ENCODE results near the gene RPS3A.
"Not testable (repeated sequence)": the region's sequence is repeated elsewhere in the genome, so short reads cannot be mapped to it uniquely, and the experiment has no call there.

Gene RPS3A

GRCh38 chr4:151114986-151115385, 15.6 kb downstream of the RPS3A start:
- no peak for DNase-seq (ENCODE audit: low read depth in 2 of 2)

DNA sequence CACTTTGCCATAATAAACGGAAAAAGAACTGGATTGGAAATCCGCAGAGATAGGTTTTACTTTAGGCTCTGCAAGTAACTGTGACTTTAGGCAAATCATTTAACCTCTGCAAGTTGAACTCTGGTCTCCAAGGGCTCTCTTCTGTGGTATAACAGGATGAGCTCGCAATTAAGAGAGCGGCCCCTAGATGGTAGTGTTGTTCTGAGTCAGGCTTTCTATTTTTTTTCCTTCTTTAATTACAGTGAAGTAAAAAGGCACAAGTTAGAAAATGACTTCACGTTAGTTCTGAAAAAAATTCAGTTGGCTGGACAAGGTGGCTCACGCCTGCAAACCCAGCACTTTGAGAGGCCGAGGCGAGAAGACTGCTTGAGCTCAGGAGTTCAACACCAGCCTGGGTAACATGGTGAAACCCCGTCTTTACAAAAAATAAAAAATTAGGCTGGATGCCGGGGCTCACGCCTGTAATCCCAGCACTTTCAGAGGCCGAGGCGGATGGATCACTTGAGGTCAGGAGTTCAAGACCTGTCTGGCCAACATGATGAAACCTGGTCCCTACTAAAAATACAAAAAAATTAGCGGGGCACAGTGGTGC, 18.0 kb downstream of the RPS3A start:
- DNase-seq (ENCODE audit: low read depth in 2 of 2) = no peak

- no peak for DNase-seq (ENCODE audit: low read depth in 2 of 2)
These were observed 30.4 kb downstream of the RPS3A start for GRCh38 chr4:151129796-151130195.

- no peak for DNase-seq (ENCODE audit: low read depth in 2 of 2)
These were observed 33.9 kb downstream of the RPS3A start for GRCh38 chr4:151133311-151133710.

GRCh38 chr4:151136048-151136447, 36.6 kb downstream of the RPS3A start:
- DNase-seq (ENCODE audit: low read depth in 2 of 2) = not testable (repeated sequence)

DNA sequence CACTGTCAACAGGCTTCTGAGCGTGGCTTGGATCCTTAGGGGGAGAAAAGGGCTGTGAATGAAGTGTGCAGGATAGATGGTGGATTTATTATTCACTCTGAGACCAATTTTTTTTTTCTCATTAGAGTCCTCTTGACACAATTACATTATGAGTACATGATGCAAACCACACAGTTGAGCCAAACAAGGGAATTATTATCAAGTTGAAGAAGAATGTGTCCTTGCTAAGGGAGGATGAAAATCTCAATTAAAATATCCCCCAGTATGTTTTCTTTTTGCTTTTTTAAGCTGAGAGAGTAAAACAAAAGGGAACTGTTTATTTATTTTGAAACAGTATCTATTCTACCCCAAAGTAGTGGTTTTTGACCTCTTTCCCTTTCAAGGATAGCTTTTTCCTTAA, 40.4 kb downstream of the RPS3A start:
- DNase-seq (ENCODE audit: low read depth in 2 of 2) = no peak

GRCh38 chr4:151142758-151143157, 43.3 kb downstream of the RPS3A start:
- DNase-seq (ENCODE audit: low read depth in 2 of 2) = no peak

DNA sequence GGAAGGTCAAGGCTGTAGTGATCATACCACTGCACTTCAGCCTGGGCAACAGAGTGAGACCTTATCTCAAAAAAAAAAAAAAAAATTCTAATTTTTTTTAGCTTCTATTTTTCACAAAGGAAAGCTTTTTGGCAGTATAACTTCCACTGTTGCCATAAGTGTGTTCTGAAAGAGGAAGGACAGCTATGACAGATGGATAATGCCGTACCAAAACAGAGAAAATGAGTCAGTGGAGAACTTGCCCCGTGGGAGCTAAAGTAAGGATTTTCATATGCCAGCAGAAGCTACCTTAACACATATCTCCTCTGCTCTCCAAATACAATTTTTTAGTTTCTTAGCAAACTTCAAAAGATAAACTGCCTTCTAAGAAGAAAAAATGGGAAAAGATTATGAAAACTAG, 43.7 kb downstream of the RPS3A start:
- no peak for DNase-seq (ENCODE audit: low read depth in 2 of 2)

DNA sequence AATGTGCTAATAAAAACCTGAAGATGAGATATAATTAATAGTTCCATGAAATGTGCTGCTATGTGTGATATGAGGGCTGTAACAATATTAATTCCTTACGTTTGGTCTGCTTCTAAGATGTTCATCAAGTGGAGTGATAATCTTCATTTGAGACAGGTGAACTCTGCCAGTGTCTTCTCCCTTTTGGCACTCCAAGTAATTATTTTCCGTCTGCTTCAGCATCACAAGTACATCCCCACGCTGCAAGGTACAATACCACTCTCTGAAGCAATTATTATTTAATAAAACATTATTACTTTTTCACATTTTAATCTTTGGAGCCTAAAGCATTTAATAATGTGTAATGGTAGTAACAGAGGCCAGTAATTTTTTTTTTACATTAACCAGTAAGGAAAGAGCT, 44.4 kb downstream of the RPS3A start:
- no peak for DNase-seq (ENCODE audit: low read depth in 2 of 2)

DNA sequence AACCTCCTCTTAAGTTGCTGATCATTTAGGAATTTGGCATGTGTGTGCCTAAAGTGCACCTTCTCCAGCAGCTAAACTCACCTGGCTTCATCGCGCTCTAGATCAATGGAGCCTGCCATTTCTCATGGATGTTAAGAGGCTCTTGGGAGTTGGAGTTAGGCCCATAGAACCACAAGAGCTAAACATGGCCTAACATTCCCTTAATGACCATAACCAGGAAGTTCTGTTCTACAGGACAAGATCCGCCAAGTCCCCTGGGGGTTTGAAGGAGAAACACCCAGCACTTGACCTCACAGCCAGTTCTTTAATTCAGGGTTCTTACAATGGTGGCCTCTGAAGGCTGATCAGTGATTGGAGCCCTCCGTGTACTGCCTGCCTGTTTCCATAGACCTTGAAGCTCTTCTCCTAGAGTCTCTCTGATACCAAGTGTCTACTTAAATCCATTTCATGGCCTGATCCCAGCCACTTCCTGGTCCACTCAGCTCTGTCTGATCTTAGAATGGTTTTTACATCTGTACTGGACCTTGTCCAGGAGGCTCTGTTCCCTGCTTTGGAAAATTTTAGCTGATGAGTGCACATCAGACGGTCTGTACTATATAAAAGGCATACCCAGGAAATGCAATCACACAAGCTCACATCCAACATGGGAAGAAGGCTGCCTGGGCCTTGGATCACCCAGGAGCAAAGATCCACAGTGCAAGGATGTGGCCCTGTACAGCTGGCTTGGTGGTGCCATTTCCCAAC, 45.1 kb downstream of the RPS3A start:
- DNase-seq (ENCODE audit: low read depth in 2 of 2) = no peak

DNA sequence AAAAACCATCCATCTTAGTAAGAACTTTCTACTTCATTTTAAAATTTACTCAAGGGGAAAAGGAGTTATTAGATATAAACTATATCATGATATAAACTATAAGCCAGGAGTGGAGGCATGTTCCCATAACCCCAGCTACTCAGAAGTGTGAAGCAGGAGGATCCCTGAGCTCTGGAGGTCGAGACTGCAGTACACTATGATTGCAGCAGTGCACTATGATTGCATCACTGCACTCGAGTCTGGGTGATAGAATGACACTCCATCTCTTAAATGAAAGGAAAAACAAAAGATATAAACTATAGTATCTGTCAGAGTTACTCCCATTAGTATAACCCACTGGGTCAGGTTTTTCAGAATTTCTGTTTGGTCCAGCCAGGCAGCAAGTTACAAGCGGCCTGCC, 47.6 kb downstream of the RPS3A start:
- DNase-seq (ENCODE audit: low read depth in 2 of 2) = no peak

DNA sequence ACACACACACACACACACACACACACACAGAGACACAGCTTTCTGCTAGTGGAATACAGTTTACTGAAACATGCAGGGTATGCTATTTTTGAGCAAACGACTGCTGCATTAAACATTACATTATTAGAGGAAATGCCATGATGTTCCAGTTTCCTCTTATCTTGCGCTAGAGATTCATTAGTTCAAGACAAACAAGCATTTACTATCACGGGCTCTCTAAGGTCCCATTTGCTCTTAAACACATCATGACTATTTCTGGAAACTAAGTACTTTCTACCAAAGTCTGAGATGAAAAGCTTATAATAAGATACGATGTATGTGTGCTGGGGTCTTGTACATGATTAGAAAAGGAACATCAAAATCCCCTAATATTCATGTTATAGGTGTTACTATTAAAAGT, 48.8 kb downstream of the RPS3A start:
- no peak for DNase-seq (ENCODE audit: low read depth in 2 of 2)

DNA sequence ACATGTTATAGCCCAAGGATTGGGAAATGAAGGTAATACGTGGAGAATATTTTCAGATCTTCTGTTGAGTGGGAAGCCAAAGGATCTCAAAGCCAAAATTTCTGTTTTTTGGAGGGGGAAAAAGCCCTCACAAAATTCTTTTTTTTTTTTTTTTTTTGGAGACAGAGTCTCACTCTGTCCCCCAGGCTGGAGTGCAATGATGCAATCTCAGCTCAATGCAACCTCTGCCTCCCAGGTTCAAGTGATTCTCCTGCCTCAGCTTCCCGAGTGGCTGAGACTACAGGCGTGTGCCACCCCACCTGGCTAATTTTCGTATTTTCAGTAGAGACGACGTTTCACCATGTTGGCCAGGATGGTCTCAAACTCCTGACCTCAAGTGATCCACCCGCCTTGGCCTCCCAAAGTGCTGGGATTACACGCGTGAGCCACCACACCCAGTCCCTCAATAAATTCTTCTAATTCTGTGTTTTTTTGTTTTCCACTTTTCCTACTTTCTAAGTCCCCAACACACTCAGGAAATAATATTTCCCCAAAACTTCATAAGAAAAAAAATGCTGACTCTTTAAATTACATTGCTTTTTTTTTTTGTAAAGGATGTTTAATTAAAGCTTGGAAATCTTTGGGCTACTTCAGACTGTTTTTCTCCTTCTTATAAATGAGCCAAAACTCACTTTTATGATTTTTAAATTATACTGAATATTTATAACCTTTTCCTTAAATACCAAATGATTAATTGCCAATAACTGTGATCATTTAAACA, 51.6 kb downstream of the RPS3A start:
- DNase-seq (ENCODE audit: low read depth in 2 of 2) = no peak

- no peak for DNase-seq (ENCODE audit: low read depth in 2 of 2)
These were observed 52.6 kb downstream of the RPS3A start for GRCh38 chr4:151152028-151152427.

- no peak for DNase-seq (ENCODE audit: low read depth in 2 of 2)
These were observed 54.2 kb downstream of the RPS3A start for GRCh38 chr4:151153585-151153984.
